HG02588 (cell line): ENCODE data around the gene NDFIP2.

ENCODE experiments used
- ATAC-seq: cut with Tn5 transposase; IDR thresholded peaks from one replicate; pipeline ENCODE4 v1.9.1; 2021; ENCODE audit warnings: mild to moderate bottlenecking, moderate library complexity; ENCODE audit not compliant: unreplicated experiment

The NDFIP2 gene

GRCh38 chr13:79492313-79492798 lies 11.4 kb downstream of the NDFIP2 start:
- ATAC-seq: no peak

- ATAC-seq: no peak
Measured at GRCh38 chr13:79492918-79493594, 12.1 kb downstream of the NDFIP2 start.

- ATAC-seq: peak; percentile 74
Measured at GRCh38 chr13:79496188-79496587, 15.2 kb downstream of the NDFIP2 start.

- no peak for ATAC-seq
Measured at GRCh38 chr13:79497064-79497463, 16.1 kb downstream of the NDFIP2 start.

- ATAC-seq: no peak
Measured at GRCh38 chr13:79497852-79498251, 16.9 kb downstream of the NDFIP2 start.

- no peak for ATAC-seq
Measured at GRCh38 chr13:79500829-79501228, 19.9 kb downstream of the NDFIP2 start.

- ATAC-seq: no peak
Measured at GRCh38 chr13:79501538-79502232, 20.7 kb downstream of the NDFIP2 start.

- ATAC-seq: no peak
Measured at GRCh38 chr13:79502859-79503468, 22.0 kb downstream of the NDFIP2 start.

- no peak for ATAC-seq
Measured at GRCh38 chr13:79503473-79504017, 22.6 kb downstream of the NDFIP2 start.

- ATAC-seq: no peak
Measured at GRCh38 chr13:79508224-79508961, 27.4 kb downstream of the NDFIP2 start.

- no peak for ATAC-seq
Measured at GRCh38 chr13:79511611-79512010, 30.7 kb downstream of the NDFIP2 start.

GRCh38 chr13:79512950-79513349 lies 32.0 kb downstream of the NDFIP2 start:
- no peak for ATAC-seq

GRCh38 chr13:79516595-79516994 lies 35.6 kb downstream of the NDFIP2 start:
- ATAC-seq: no peak

GRCh38 chr13:79519255-79519654 lies 38.3 kb downstream of the NDFIP2 start:
- ATAC-seq: no peak

- peak; percentile 92 for ATAC-seq
Measured at GRCh38 chr13:79522583-79522982, 41.6 kb downstream of the NDFIP2 start.

- ATAC-seq: no peak
Measured at GRCh38 chr13:79525064-79525857, 44.3 kb downstream of the NDFIP2 start.

GRCh38 chr13:79527698-79528097 lies 46.7 kb downstream of the NDFIP2 start:
- no peak for ATAC-seq

- ATAC-seq: no peak
Measured at GRCh38 chr13:79528356-79528755, 47.4 kb downstream of the NDFIP2 start.

- ATAC-seq: no peak
Measured at GRCh38 chr13:79528759-79529191, 47.8 kb downstream of the NDFIP2 start.

GRCh38 chr13:79529817-79530216 lies 48.9 kb downstream of the NDFIP2 start:
- no peak for ATAC-seq
